ENCODE results near the gene LRRC7. TPM values are rescaled to one million over a fixed set of nuclear protein-coding genes. Genes with fewer than 3 reads are reported as not detected.

The LRRC7 gene
- total RNA-seq, 2 donors from 2014 or later = 0.91 TPM; not detected in 1

DNA sequence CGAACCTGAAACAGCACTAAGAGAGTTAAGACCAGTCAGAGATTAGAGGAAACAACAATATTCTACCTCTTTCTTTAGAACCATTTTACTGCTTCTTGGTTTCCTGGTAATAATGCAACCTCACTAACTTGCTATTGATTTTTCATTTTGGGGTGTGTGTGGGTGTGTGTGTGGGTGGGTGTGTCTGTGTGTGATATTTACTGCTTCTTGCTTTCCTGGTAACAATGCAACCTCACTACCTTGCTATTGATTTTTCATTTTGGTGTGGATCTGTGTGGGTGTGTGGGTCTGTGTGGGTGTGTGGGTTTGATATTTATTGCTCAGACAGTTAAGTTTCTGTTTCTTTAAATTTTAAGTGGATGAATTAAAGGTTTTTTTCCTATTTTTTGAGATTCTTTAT lies 208.8 kb downstream of the LRRC7 start:
- no peak for ATAC-seq
- Mint-ChIP-seq H3K36me3 (no peaks in the 10 kb centered on the region), H3K27ac (no peak overlapping the region), H3K9me3 (peaks cover 10 to 21% of the 10 kb centered on the region in 2 donors)
- DNase-seq (ENCODE audit: low spot score in 2 of 2) = no peak

GRCh38 chr1:69777423-69777822 lies 209.7 kb downstream of the LRRC7 start:
- no peak for DNase-seq (ENCODE audit: low spot score in 2 of 2)
- peaks cover 11 to 16% of the 10 kb centered on the region in 2 donors for H3K9me3 Mint-ChIP-seq
- H3K36me3 Mint-ChIP-seq = no peaks in the 10 kb centered on the region
- ATAC-seq = no peak
- H3K27ac Mint-ChIP-seq = no peak overlapping the region

GRCh38 chr1:69777971-69778370 lies 210.2 kb downstream of the LRRC7 start:
- DNase-seq (ENCODE audit: low spot score in 2 of 2) = no peak
- Mint-ChIP-seq H3K9me3 (peaks cover 11 to 12% of the 10 kb centered on the region in 2 donors), H3K36me3 (no peaks in the 10 kb centered on the region), H3K27ac (no peak overlapping the region)
- no peak for ATAC-seq

- ATAC-seq (no peak), DNase-seq (ENCODE audit: low spot score in 2 of 2) (no peak)
- no peak overlapping the region for H3K27ac Mint-ChIP-seq
- no peaks in the 10 kb centered on the region for H3K36me3 Mint-ChIP-seq
- peaks cover 5 to 16% of the 10 kb centered on the region in 2 donors for H3K9me3 Mint-ChIP-seq
These were observed 219.4 kb downstream of the LRRC7 start for GRCh38 chr1:69787151-69787550.

- H3K36me3 Mint-ChIP-seq = no peaks in the 10 kb centered on the region
- no peak overlapping the region for H3K27ac Mint-ChIP-seq
- H3K9me3 Mint-ChIP-seq = peaks cover 5 to 21% of the 10 kb centered on the region in 2 donors
- DNase-seq (ENCODE audit: low spot score in 2 of 2) (no peak), ATAC-seq (no peak)
These were observed 223.6 kb downstream of the LRRC7 start for GRCh38 chr1:69791311-69791710.

DNA sequence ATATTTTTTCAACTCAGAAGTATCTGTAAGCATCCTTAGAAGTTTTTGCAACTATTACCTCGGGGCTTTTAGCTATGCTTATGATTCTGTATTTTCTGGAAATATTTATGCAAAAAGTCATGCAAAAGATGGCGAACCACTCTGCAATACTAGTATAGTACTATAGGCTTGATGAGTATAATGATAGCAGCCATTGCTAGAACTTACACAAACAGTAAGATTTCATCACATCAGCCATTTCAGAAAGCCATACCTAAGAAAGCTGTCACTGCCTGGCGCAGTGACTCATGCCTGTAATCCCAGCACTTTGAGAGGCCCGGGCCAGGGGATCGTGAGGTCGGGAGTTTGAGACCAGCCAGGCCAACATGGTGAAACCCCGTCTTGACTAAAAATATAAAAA lies 227.1 kb downstream of the LRRC7 start:
- H3K27ac Mint-ChIP-seq = no peak overlapping the region
- peaks cover 4 to 21% of the 10 kb centered on the region in 2 donors for H3K9me3 Mint-ChIP-seq
- H3K36me3 Mint-ChIP-seq = no peaks in the 10 kb centered on the region
- ATAC-seq (no peak), DNase-seq (ENCODE audit: low spot score in 2 of 2) (no peak)

DNA sequence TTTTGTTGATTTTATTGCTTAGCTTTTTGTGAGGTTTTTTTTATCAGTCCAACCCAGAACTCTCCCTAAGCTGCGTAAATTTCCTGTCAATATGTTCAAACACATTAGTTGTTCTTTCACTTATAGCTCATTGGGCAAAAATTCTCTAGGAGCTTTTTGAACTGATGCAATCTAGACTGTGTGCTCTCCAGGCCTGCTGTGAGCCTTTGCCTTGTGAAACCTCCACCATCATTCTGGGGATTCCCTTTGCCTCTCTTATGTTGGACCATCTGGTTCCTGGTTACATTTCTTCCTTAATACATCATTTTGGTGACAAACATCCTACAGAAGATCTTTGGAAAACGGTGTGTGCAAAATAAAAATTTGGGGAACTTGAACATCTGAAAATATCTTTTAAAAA lies 247.2 kb downstream of the LRRC7 start:
- Mint-ChIP-seq H3K9me3 (peaks cover 7 to 21% of the 10 kb centered on the region in 2 donors), H3K36me3 (no peaks in the 10 kb centered on the region), H3K27ac (no peak overlapping the region)
- peak in 1 of 2 donors; percentile 37 for ATAC-seq
- DNase-seq (ENCODE audit: low spot score in 2 of 2) = no peak

- no peaks in the 10 kb centered on the region for H3K36me3 Mint-ChIP-seq
These were observed 257.2 kb downstream of the LRRC7 start for GRCh38 chr1:69824932-69825331.

GRCh38 chr1:69827732-69828131 lies 260.0 kb downstream of the LRRC7 start:
- ATAC-seq (no peak), DNase-seq (ENCODE audit: low spot score in 2 of 2) (no peak)
- Mint-ChIP-seq H3K27ac (no peak overlapping the region), H3K9me3 (peaks cover 10 to 12% of the 10 kb centered on the region in 2 donors), H3K36me3 (no peaks in the 10 kb centered on the region)

More at GRCh38 chr1:69824932-69825331, 257.2 kb downstream of the LRRC7 start:
- ATAC-seq (no peak), DNase-seq (ENCODE audit: low spot score in 2 of 2) (no peak)
- Mint-ChIP-seq H3K27ac (no peak overlapping the region), H3K9me3 (peaks cover 12 to 15% of the 10 kb centered on the region in 2 donors)

- Mint-ChIP-seq H3K27ac (no peak overlapping the region), H3K9me3 (no peaks in the 10 kb centered on the region), H3K36me3 (no peaks in the 10 kb centered on the region)
- DNase-seq (ENCODE audit: low spot score in 2 of 2) = no peak
- ATAC-seq = no peak
These were observed 265.8 kb downstream of the LRRC7 start for GRCh38 chr1:69833536-69833935.

- Mint-ChIP-seq H3K27ac (no peak overlapping the region), H3K36me3 (no peaks in the 10 kb centered on the region), H3K9me3 (no peaks in the 10 kb centered on the region)
- no peak for ATAC-seq
- no peak for DNase-seq (ENCODE audit: low spot score in 2 of 2)
These were observed 266.6 kb downstream of the LRRC7 start for GRCh38 chr1:69834336-69834735.

DNA sequence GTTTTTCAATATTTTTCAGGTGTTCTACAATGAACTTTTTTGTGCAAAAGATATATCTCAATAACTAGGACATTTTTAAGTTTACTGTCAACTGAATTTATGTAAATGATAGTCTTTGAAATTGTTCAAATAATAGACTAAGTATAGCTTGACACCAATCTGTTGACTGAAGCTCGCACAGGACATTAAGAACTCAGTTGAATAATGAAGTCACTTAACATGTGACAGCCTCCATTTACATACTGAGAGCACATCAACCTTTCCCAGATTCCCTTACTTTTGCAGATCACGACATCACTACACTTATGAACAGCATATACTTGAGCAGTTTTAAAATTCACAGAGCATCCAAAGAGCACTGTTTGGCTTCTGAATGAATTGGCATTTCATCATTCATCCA lies 268.2 kb downstream of the LRRC7 start:
- no peak for DNase-seq (ENCODE audit: low spot score in 2 of 2)

DNA sequence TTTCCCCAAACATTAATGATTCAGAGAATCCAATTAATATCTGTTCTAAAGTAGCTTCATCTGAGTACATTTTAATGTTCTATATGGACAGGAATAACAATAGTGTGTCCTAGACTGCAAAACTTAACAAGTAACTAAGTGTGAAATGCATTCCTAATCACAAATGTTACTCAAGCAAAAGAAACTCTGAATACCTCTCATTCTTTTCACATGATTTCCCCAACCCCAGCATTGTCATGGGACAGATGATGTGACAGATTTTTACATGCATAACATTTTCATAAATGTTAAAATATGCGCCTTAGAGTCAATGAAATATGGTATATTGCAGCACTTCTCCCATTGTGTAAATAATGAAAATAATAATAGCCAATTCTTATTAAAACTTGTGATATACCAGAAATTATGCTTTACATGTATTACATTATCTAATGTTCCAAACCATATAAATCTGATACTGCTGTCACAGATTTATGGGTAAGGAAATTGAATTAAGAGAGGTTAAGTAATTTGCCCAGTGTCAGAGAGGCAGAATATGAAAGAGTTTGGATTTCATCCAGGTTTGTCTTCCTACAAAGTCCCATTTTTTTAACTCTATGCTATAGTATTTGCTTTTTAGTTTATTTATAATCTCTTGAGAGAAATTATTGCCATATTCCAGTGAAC lies 269.4 kb downstream of the LRRC7 start:
- Mint-ChIP-seq H3K27ac (no peak overlapping the region), H3K36me3 (no peaks in the 10 kb centered on the region), H3K9me3 (peaks cover 0 to 8% of the 10 kb centered on the region in 2 donors)
- no peak for DNase-seq (ENCODE audit: low spot score in 2 of 2)
- no peak for ATAC-seq

More for the DNA sequence above, 268.2 kb downstream of the LRRC7 start:
- H3K27ac Mint-ChIP-seq = no peak overlapping the region
- no peak for ATAC-seq
- H3K9me3 Mint-ChIP-seq = peaks cover 0 to under 1% of the 10 kb centered on the region in 2 donors
- no peaks in the 10 kb centered on the region for H3K36me3 Mint-ChIP-seq

DNA sequence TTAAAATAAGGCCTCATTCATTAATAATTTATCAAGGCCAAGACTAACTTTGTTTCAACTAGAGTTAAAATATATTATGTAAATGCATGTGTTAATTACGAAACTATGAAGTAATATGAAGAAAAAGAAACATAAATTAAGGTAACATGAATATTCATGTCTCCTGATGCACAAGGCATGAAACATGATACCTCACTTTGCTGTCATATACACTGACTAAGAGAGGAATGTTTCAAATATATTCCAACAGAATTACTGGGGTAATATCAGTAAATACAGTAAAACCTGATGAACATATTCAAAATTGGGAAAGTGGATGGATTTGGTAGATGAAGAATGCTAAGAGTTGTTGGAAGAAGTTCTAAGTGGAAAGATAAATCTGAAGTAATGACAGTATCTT lies 274.6 kb downstream of the LRRC7 start:
- no peak for ATAC-seq
- H3K27ac Mint-ChIP-seq = no peak overlapping the region
- DNase-seq (ENCODE audit: low spot score in 2 of 2) = no peak
- H3K36me3 Mint-ChIP-seq = no peaks in the 10 kb centered on the region
- H3K9me3 Mint-ChIP-seq = peaks cover under 1 to 9% of the 10 kb centered on the region in 2 donors

DNA sequence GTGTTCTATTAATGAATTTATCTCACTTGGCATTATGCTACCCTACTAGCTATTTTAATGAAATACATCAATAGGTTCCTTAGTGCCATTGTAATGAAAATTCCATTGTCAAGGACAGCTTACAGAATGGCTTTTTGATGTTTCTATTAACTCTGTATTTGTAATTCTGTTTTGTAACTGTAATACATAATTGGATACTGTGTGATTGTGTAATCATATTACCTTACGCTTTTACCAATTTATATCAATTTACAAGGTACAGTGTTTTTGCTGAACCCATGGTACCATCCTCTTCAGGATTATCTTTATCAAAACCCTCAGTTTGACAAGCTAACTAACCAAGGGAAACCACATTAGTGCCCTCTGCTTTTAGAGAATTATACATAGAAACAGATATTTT lies 277.9 kb downstream of the LRRC7 start:
- ATAC-seq (no peak), DNase-seq (ENCODE audit: low spot score in 2 of 2) (no peak)
- peaks cover 6 to 14% of the 10 kb centered on the region in 2 donors for H3K9me3 Mint-ChIP-seq
- H3K27ac Mint-ChIP-seq = no peak overlapping the region
- no peaks in the 10 kb centered on the region for H3K36me3 Mint-ChIP-seq

- peaks cover 6 to 10% of the 10 kb centered on the region in 2 donors for H3K9me3 Mint-ChIP-seq
- no peak overlapping the region for H3K27ac Mint-ChIP-seq
- DNase-seq (ENCODE audit: low spot score in 2 of 2) (no peak), ATAC-seq (no peak)
- H3K36me3 Mint-ChIP-seq = no peaks in the 10 kb centered on the region
These were observed 278.5 kb downstream of the LRRC7 start for GRCh38 chr1:69846267-69846666.

DNA sequence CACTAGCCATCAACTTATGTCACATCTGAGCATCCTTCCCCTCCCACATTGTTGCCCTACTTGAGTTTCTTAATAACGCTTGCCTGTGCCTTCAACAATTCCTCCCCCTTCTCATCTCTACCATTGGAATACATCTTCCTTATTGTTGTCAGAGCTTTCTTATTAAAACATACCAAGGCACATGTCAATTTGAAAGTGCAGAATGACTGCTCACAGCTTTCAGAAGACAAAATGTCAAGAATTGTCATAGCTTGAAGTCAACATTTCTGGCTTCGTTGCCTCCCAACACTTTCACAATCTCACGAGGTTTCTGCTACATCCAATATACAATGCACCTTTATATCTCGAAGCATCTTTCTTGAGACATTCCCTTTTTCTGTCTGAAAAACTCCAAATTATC lies 279.9 kb downstream of the LRRC7 start:
- ATAC-seq (no peak), DNase-seq (ENCODE audit: low spot score in 2 of 2) (no peak)
- H3K36me3 Mint-ChIP-seq = no peaks in the 10 kb centered on the region
- peaks cover 6% of the 10 kb centered on the region in 2 donors for H3K9me3 Mint-ChIP-seq
- no peak overlapping the region for H3K27ac Mint-ChIP-seq

DNA sequence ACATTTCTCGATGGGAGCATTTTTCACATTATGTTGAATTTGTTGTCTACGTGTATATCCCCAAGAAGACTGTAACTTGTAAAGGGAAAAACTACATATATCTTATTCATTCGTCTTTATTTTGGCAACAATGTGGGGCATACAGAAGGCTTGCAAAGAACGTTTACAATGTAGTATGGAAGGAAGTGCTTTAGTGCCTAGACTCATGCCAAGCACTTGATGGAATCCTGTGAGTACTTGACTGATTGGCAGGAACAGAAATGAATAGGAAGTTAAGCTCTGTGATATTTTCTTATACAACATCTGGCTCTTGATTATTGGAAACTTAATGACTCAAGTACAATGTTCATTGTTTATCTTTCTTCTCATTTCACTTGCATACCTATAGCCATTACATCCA lies 284.4 kb downstream of the LRRC7 start:
- Mint-ChIP-seq H3K27ac (no peak overlapping the region), H3K36me3 (no peaks in the 10 kb centered on the region)
- ATAC-seq = no peak

More for the DNA sequence above, 284.4 kb downstream of the LRRC7 start:
- H3K9me3 Mint-ChIP-seq = peaks cover 6 to 11% of the 10 kb centered on the region in 2 donors
- DNase-seq (ENCODE audit: low spot score in 2 of 2) = no peak

Measured in activated naive CD4-positive, alpha-beta T cell treated with anti-CD3 and anti-CD28 coated beads, Interleukin-2, amount 50 U/mL, for 72 hours (primary cell).